Gastroesophageal sphincter (tissue), 4 donors: ENCODE data around the gene NR6A1. TPM values are rescaled to one million over a fixed set of nuclear protein-coding genes. Genes with fewer than 3 reads are reported as not detected.

Source experiments
- ATAC-seq: fragments of 150-250 bp; one replicate; pipeline ENCODE4 v1.9.1; 2016; ENCODE audit warnings: mild to moderate bottlenecking, moderate library complexity
- H3K27ac ChIP-seq, 4 donors: fragments of 200-600 bp; sonication (generic) in 3 of 4; 1 replicate in 3 of 4; 2 replicates in 1 of 4; pipeline ENCODE4 v1.5.1; 2016 to 2019
- H3K27me3 ChIP-seq: fragments of 200-600 bp; sonication (generic); one replicate; pipeline ENCODE4 v1.5.1; 2019
- H3K36me3 ChIP-seq, 2 donors: fragments of 200-600 bp; sonication (generic); one replicate each; pipeline ENCODE4 v1.5.1; 2019; ENCODE audit warnings: control low read depth in 1 of 2
- H3K4me1 ChIP-seq, 3 donors: fragments of 200-600 bp; sonication (generic); 1 replicate in 2 of 3; 2 replicates in 1 of 3; pipeline ENCODE4 v1.5.1; 2016 to 2019; ENCODE audit warnings: control low read depth in 2 of 3
- H3K4me3 ChIP-seq, 2 donors: fragments of 200-600 bp; sonication (generic); one replicate each; pipeline ENCODE4 v1.5.1; 2019; ENCODE audit warnings: mild to moderate bottlenecking in 1 of 2, moderate library complexity in 1 of 2
- H3K9me3 ChIP-seq, 3 donors: fragments of 200-600 bp; sonication (generic); one replicate each; pipeline ENCODE4 v1.5.1; 2017 to 2019; ENCODE audit warnings: control low read depth in 2 of 3
- EP300 ChIP-seq: sonication (generic); formaldehyde crosslinking; IDR thresholded peaks from one replicate; pipeline ENCODE4 v1.6.1; 2017; ENCODE audit warnings: antibody characterized with exemption, mild to moderate bottlenecking
- POLR2A ChIP-seq, 2 donors: fragments of 450-650 bp; IDR thresholded peaks; one replicate each; pipeline ENCODE4 v1.6.1; 2017; ENCODE audit warnings: antibody characterized with exemption in 2 of 2, mild to moderate bottlenecking in 2 of 2, moderate library complexity in 1 of 2
- POLR2AphosphoS5 ChIP-seq: sonication (generic); formaldehyde crosslinking; IDR thresholded peaks from one replicate; pipeline ENCODE4 v1.6.1; 2017; ENCODE audit warnings: antibody characterized with exemption
- WGBS, 2 donors: methylation state at CpG; one replicate each; pipeline ENCODE4 v1.1.5; 2018; ENCODE audit warnings: low coverage in 1 of 2; 5-methylcytosine and 5-hydroxymethylcytosine counted together
- total RNA-seq, 4 donors: library from RNA; depleted of rRNA; stranded (reverse); fragments of >200 nt; gene quantifications; one replicate each; pipeline ENCODE4 v1.1.0, GENCODE V29; 2016
- TF ChIP-seq, protein P1 (sequence below), 4 experiments: fragments of 200-600 bp in 2 of 4; fragments of 450-650 bp in 2 of 4; sonication (generic) in 1 of 4; IDR thresholded peaks; one replicate each; pipeline ENCODE4 v1.5.1; 2017 to 2019; ENCODE audit warnings: antibody characterized with exemption in 4 of 4, mild to moderate bottlenecking in 2 of 4, moderate library complexity in 2 of 4

Gene NR6A1
- total RNA-seq, 4 donors from 2014 or later: 0.16 to 4.4 (median 0.62) TPM

DNA sequence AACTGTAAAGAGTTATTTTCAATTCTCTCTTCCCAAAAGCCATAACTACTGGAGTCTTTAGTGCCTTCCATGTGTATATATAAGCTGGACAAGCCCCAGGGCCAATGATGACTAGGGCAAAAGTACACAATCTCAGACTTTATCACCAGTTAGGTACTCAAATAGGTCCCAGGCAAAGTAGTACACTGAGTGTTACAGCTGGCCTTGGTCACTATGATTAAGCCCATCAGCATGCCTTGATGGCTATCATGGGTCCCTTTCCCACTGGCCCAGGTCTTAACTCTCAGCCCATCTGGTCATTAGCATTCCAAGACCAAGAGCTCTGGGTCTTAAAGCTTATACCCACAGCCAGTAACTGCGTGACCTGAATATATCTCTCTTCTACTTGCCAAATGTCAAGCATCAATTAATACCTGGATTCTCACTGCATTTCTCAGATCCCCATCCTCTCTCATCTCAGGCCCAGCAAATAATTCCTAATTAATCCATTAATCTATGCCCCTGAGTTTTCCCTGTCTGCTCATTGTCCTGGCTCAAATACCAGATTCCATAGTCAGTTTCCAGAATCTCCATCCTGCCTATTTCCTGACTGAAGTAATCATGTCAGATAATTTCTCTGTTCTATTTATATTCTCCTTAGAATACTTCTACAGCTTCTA, 62.3 kb downstream of the NR6A1 start:
- TF ChIP-seq POLR2A (IDR thresholded peaks at IDR 0.05) (no peak), POLR2AphosphoS5 (no peak), EP300 (no peak)
- TF ChIP-seq, protein P1, sequence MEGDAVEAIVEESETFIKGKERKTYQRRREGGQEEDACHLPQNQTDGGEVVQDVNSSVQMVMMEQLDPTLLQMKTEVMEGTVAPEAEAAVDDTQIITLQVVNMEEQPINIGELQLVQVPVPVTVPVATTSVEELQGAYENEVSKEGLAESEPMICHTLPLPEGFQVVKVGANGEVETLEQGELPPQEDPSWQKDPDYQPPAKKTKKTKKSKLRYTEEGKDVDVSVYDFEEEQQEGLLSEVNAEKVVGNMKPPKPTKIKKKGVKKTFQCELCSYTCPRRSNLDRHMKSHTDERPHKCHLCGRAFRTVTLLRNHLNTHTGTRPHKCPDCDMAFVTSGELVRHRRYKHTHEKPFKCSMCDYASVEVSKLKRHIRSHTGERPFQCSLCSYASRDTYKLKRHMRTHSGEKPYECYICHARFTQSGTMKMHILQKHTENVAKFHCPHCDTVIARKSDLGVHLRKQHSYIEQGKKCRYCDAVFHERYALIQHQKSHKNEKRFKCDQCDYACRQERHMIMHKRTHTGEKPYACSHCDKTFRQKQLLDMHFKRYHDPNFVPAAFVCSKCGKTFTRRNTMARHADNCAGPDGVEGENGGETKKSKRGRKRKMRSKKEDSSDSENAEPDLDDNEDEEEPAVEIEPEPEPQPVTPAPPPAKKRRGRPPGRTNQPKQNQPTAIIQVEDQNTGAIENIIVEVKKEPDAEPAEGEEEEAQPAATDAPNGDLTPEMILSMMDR (IDR thresholded peaks at IDR 0.05): no peak
- no peaks in the 10 kb centered on the region for H3K27me3 ChIP-seq
- ATAC-seq: no peak
- H3K4me3 ChIP-seq: no peak overlapping the region
- H3K27ac ChIP-seq: no peak overlapping the region
- H3K9me3 ChIP-seq: no peaks in the 10 kb centered on the region
- peaks cover 0 to 8% (median 0%) of the 10 kb centered on the region in 3 donors for H3K4me1 ChIP-seq
- WGBS, 2 donors: 67 to 100% methylated on average over 1 of the region's 1 CpG
- H3K36me3 ChIP-seq: no peaks in the 10 kb centered on the region

DNA sequence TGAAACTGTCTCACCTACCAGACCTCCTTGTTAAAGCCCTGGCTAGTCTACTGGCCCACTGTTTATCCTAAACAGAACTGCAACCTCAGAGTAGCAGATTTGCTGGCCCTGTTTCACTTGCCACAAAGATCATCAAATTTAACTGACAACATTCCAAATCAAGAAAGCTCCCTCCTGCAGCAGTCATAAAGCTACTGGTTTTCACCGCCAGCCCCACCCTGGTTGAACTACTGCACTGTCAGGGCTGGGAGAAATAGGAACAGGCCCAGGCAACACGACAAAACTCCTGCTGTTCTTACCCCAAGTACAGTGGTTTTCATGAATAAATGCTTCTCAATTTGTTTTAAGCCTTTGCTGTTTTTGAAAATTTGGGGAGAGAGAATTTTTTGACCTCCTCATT, 63.0 kb downstream of the NR6A1 start:
- no peak overlapping the region for H3K4me3 ChIP-seq
- H3K36me3 ChIP-seq: no peaks in the 10 kb centered on the region
- ATAC-seq: no peak
- TF ChIP-seq POLR2AphosphoS5 (no peak), EP300 (no peak), POLR2A (IDR thresholded peaks at IDR 0.05) (no peak)
- TF ChIP-seq, protein P1 (IDR thresholded peaks at IDR 0.05): no peak
- H3K4me1 ChIP-seq: peaks cover 0 to 8% (median 0%) of the 10 kb centered on the region in 3 donors
- no peaks in the 10 kb centered on the region for H3K27me3 ChIP-seq
- no peaks in the 10 kb centered on the region for H3K9me3 ChIP-seq
- 63 to 82% methylated on average over 2 of the region's 2 CpGs for WGBS, 2 donors
- no peak overlapping the region for H3K27ac ChIP-seq

DNA sequence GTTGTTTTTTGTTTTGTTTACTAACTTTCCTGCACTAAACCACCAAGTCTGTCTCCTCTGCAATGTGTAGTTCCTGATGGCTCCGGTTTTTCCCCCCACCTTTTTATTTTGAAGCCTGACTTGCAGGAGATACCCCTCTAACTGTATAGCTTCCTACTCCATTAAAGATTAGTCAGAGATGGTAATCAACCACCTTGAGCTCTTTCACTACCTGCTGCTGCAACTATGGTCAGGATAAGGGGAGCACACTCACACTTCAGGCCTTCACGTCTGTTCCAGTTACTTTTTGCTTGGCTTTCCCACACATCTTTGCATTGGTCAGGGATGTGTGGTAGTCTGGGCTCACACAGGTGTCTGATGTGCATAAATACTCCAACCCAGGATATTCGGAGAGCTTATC, 63.4 kb downstream of the NR6A1 start:
- TF ChIP-seq, protein P1 (IDR thresholded peaks at IDR 0.05): no peak
- no peak for TF ChIP-seq POLR2AphosphoS5
- TF ChIP-seq POLR2A (IDR thresholded peaks at IDR 0.05): no peak
- TF ChIP-seq EP300: no peak
- Histone ChIP-seq H3K4me1 (peaks cover 0 to 8% (median 0%) of the 10 kb centered on the region in 3 donors), H3K9me3 (no peaks in the 10 kb centered on the region), H3K36me3 (no peaks in the 10 kb centered on the region), H3K4me3 (no peak overlapping the region), H3K27me3 (no peaks in the 10 kb centered on the region), H3K27ac (no peak overlapping the region)
- 90 to 94% methylated on average over 2 to 3 of the region's 3 CpGs for WGBS, 2 donors
- no peak for ATAC-seq

DNA sequence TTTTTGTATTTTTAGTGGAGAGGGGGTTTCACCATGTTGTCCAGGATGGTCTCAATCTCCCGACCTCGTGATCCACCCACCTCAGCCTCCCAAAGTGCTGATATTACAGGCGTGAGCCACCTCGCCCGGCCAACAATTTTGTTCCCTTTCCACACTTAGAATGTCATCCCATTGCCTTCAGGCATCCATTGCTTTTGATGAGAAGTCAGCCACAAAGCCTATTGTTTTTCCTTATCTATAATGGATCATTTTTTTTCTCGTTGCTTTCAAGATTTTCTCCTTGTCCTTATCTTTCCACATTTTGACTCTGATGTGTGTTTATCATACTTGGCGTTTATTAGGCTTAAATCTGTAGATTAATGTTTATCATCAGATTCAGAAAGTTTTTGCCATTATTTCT, 64.4 kb downstream of the NR6A1 start:
- H3K27me3 ChIP-seq: no peaks in the 10 kb centered on the region
- no peak overlapping the region for H3K27ac ChIP-seq
- TF ChIP-seq POLR2AphosphoS5 (no peak), POLR2A (IDR thresholded peaks at IDR 0.05) (no peak), EP300 (no peak)
- TF ChIP-seq, protein P1 (IDR thresholded peaks at IDR 0.05): no peak
- no peaks in the 10 kb centered on the region for H3K9me3 ChIP-seq
- no peak overlapping the region for H3K4me3 ChIP-seq
- peaks cover 0 to 5% (median 0%) of the 10 kb centered on the region in 3 donors for H3K4me1 ChIP-seq
- 95% methylated on average over 6 to 7 of the region's 7 CpGs for WGBS, 2 donors
- no peak for ATAC-seq
- H3K36me3 ChIP-seq: no peaks in the 10 kb centered on the region

DNA sequence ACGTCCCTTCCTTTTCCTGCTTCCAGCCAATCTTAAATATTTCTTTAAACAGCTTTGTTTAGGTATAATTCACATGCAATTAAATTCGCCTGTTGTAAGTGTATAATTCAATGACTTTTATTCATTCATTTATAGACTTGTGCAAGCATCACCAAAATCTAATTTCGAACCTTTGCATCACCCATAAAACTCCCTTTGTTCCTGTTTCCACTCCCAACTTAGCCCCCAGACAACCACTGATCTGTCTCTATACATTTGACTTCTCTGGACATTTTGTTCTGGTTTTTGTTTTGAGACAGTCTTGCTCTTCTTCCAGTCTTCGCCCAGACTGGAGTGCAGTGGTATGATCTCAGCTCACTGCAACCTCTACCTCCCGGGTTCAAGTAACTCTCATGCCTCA, 71.5 kb downstream of the NR6A1 start:
- 92 to 93% methylated on average over 5 of the region's 5 CpGs for WGBS, 2 donors
- H3K27ac ChIP-seq: no peak overlapping the region
- H3K9me3 ChIP-seq: no peaks in the 10 kb centered on the region
- no peak for TF ChIP-seq POLR2AphosphoS5
- TF ChIP-seq EP300: no peak
- TF ChIP-seq, protein P1 (IDR thresholded peaks at IDR 0.05): no peak
- no peak for TF ChIP-seq POLR2A (IDR thresholded peaks at IDR 0.05)
- H3K27me3 ChIP-seq: no peaks in the 10 kb centered on the region
- no peak overlapping the region for H3K4me3 ChIP-seq
- no peak for ATAC-seq
- no peaks in the 10 kb centered on the region for H3K36me3 ChIP-seq
- H3K4me1 ChIP-seq: peaks cover 0 to 12% (median 0%) of the 10 kb centered on the region in 3 donors
